Thyroid gland (tissue), 4 donors: ENCODE measurements around the gene ZFYVE9.
"Not testable (repeated sequence)": the region's sequence is repeated elsewhere in the genome, so short reads cannot be mapped to it uniquely, and the experiment has no call there.

Experiments used
- CTCF ChIP-seq, 6 experiments: fragments of 200-600 bp in 3 of 6; fragments of 450-650 bp in 3 of 6; sonication (generic) in 3 of 6; IDR thresholded peaks; one replicate each; pipeline ENCODE4 v1.5.1; 2016 to 2019; ENCODE audit warnings: antibody characterized with exemption in 6 of 6, mild to moderate bottlenecking in 2 of 6, inconsistent platforms in 1 of 6, moderate library complexity in 1 of 6
- POLR2A ChIP-seq, 2 donors: fragments of 450-650 bp; IDR thresholded peaks; one replicate each; pipeline ENCODE4 v1.6.1; 2017; ENCODE audit warnings: antibody characterized with exemption in 2 of 2, mild to moderate bottlenecking in 2 of 2, moderate library complexity in 1 of 2

DNA sequence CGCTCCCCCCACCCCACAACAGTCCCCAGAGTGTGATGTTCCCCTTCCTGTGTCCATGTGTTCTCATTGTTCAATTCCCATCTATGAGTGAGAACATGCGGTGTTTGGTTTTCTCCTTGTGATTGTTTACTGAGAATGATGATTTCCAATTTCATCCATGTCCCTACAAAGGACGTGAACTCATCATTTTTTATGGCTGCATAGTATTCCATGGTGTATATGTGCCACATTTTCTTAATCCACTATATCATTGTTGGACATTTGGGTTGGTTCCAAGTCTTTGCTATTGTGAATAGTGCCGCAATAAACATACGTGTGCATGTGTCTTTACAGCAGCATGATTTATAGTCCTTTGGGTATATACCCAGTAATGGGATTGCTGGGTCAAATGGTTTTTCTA, 29.3 kb downstream of the ZFYVE9 start:
- not testable (repeated sequence) for TF ChIP-seq POLR2A, CTCF (IDR thresholded peaks at IDR 0.05)
